Inferior parietal cortex (tissue), 1 donor: ENCODE measurements around the gene CETN2.
"Not testable (repeated sequence)": the region's sequence is repeated elsewhere in the genome, so short reads cannot be mapped to it uniquely, and the experiment has no call there.

ENCODE experiments used
- DNase-seq: peaks from one replicate; pipeline ENCODE4 v3.0.0-alpha.2; 2016; ENCODE audit errors: extremely low spot score

Gene CETN2

GRCh38 chrX:152830312-152831305, at the start of gene CETN2, which contains the start of gene NSDHL:
Gene CETN2, minus strand, starts transcription at chrX:152830757. Its CDS starts 47 bp downstream, at chrX:152830710.
Gene NSDHL, plus strand, starts transcription at chrX:152831063. Its CDS starts 15,262 bp downstream, at chrX:152846325.
- peak; percentile 90 for DNase-seq

- DNase-seq: no peak
These were observed 48.6 kb upstream of the CETN2 start for GRCh38 chrX:152878976-152879755.

GRCh38 chrX:152876931-152877840, 46.6 kb upstream of the CETN2 start:
- DNase-seq: no peak

GRCh38 chrX:152873361-152873760, 42.8 kb upstream of the CETN2 start:
- no peak for DNase-seq

- no peak for DNase-seq
These were observed 42.0 kb upstream of the CETN2 start for GRCh38 chrX:152872522-152872921.

- DNase-seq: no peak
These were observed 40.7 kb upstream of the CETN2 start for GRCh38 chrX:152871260-152871659.

- DNase-seq: no peak
These were observed 39.4 kb upstream of the CETN2 start for GRCh38 chrX:152869972-152870371.

- DNase-seq: no peak
These were observed 35.8 kb upstream of the CETN2 start for GRCh38 chrX:152866386-152866785.

GRCh38 chrX:152865232-152865920, 34.8 kb upstream of the CETN2 start:
- DNase-seq: no peak

- DNase-seq: no peak
These were observed 31.3 kb upstream of the CETN2 start for GRCh38 chrX:152861826-152862225.

GRCh38 chrX:152861116-152861515, 30.6 kb upstream of the CETN2 start:
- no peak for DNase-seq

GRCh38 chrX:152853986-152854385, 23.4 kb upstream of the CETN2 start:
- no peak for DNase-seq

GRCh38 chrX:152850465-152850864, 19.9 kb upstream of the CETN2 start:
- peak; percentile 17 for DNase-seq

GRCh38 chrX:152847281-152847680, 16.7 kb upstream of the CETN2 start:
- no peak for DNase-seq

GRCh38 chrX:152845618-152846240, 15.2 kb upstream of the CETN2 start:
- DNase-seq: no peak

- DNase-seq: no peak
These were observed 13.7 kb upstream of the CETN2 start for GRCh38 chrX:152844256-152844655.

- DNase-seq: no peak
These were observed 13.3 kb upstream of the CETN2 start for GRCh38 chrX:152843852-152844251.

GRCh38 chrX:152842772-152843338, 12.3 kb upstream of the CETN2 start:
- DNase-seq: no peak

- not testable (repeated sequence) for DNase-seq
These were observed 4.9 kb upstream of the CETN2 start for GRCh38 chrX:152835470-152835869.

- no peak for DNase-seq
These were observed 2.8 kb upstream of the CETN2 start for GRCh38 chrX:152833378-152833777.
